TTC549 (cell line): ENCODE measurements around the gene CH25H.
A peak's percentile ranks its signal among the peaks of the same experiment; 100 is the strongest.
"Not testable (repeated sequence)": the region's sequence is repeated elsewhere in the genome, so short reads cannot be mapped to it uniquely, and the experiment has no call there.

ENCODE experiments used
- FAIRE-seq: peaks from 2 replicates; lab custom pipeline; 2012; peaks lifted over from hg19 to GRCh38; lab: Jason Lieb, UNC

CH25H gene

GRCh38 chr10:89207181-89207800, at the start of gene CH25H:
Gene CH25H (minus strand): TSS chr10:89207317. CDS start chr10:89207292, 25 bp downstream.
- FAIRE-seq = no peak

GRCh38 chr10:89256340-89256739, 49.2 kb upstream of the CH25H start:
- no peak for FAIRE-seq

GRCh38 chr10:89255793-89256192, 48.7 kb upstream of the CH25H start:
- FAIRE-seq = no peak

- not testable (repeated sequence) for FAIRE-seq
Measured at GRCh38 chr10:89255091-89255579, 48.0 kb upstream of the CH25H start.

- FAIRE-seq = no peak
Measured at GRCh38 chr10:89252225-89252585, 45.1 kb upstream of the CH25H start.

- peak; percentile 89 for FAIRE-seq
Measured at GRCh38 chr10:89251409-89252224, 44.5 kb upstream of the CH25H start, which contains the start of gene LIPA. Gene LIPA (minus strand): TSS chr10:89251775. CDS start chr10:89247648, 4,127 bp downstream.

DNA sequence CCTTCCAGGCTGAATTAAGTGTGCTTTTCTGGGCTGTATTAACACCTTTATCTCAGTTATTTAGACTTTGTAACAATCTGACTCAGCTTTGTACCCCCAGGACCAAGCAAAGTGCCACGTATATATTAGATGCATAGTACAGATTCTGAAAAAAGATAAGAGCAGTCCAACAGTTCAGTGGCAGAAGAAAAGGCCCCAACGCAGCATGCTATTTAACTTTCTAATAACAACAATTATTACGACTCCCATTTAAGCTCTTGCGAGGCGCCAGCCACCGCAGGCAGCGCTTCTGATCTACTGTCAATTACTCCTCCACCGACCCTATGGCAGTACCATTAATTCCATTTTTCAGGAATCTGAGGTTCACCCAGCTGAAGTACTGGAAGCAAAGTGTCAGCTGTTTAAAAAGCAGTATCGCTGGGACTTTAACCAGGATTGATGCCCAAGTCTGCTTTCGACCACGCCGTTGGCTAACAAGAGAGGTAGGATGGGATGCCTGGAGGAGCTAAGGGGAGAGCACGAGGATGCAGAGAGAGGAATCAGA, 43.8 kb upstream of the CH25H start:
- no peak for FAIRE-seq

GRCh38 chr10:89248990-89249389, 41.9 kb upstream of the CH25H start:
- no peak for FAIRE-seq

DNA sequence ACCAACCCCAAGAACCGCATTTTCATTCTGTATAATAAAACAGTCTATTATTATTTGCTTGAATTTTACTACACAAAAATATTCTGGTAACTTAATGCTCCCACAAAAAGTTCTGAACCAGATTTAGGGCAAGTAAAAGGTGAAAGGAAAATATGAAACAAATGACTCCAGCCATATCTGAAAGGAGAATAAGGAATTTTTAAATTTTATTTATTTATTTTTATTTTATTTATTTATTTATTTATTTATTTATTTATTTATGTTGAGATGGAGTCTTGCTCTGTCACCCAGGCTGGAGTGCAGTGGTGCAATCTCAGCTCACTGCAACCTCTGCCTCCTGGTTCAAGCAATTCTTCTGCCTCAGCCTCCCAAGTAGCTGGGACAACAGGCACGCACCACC, 40.5 kb upstream of the CH25H start:
- not testable (repeated sequence) for FAIRE-seq

DNA sequence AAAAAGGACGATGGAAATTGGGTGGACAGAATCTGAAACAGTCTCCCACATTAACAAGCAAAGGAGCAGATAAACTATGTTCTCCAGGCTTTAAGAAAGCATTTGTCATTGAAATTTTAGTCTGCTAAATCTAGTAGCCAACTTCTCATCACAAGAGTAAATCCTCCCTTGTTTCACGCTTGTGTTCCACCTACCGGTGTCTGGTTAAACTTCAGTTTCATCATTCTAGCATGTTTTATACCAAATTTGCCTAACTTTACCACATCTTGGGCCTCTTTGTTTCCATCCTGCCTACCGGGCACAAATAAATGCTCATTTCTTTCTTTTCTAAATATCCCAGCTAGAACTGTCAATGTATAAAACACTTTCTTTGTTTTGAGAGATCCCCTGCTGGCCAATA, 38.7 kb upstream of the CH25H start:
- no peak for FAIRE-seq

- FAIRE-seq = no peak
Measured at GRCh38 chr10:89242840-89243568, 35.9 kb upstream of the CH25H start.

DNA sequence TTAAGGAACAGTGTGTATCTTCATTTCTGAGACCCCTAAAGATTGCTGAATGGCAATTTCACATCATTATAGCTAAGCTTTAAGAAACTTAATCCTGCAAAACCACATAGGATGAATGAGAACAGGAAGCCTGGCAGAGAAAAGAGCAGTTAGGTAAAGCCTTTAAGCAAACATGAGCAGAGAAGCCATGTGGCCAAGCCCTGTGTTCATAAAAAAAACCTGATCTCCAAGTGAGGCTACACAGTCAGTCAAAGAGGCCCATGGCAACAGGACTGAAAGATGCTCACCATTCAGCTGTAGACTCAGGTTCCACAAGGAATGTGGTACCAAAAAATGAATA, 35.2 kb upstream of the CH25H start:
- FAIRE-seq = no peak

DNA sequence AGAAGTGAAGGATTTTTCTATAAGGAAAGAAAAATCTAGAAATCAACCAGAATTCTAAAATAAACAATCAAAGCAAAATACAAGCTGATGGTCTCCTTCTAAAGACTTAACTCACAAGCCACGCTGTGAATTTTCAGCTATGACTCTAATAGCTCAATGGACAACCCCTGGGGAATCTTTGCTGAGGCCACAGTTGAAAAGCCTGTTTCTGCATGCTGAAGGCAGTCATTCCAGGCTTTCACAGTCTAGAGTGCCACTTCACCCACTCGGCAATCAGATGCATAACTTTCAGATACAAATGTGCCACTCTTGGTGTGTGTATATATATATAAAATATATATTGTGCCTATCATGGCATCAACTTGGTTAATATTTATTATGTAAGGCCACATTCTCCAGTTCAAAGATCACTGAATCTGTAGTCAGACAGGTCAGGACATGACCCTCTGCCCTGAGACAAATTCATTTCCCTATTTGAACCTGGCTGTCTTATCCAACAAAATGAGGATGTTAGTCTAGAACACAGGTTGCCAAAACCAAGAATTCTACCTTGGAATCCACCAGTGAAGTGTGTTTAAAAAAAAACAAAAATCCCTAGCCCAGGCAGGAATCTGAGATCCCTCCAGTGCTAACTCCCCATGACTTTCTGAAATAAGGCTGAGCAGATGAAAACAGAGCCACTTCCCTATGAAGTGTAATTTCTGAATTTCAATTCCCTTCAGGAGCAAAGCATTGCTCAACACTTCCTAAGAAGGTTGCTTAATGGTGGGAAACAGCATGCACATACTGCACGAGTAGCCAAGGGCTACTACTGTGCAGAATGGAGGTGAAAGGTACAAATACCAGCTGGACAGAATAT, 34.6 kb upstream of the CH25H start:
- no peak for FAIRE-seq

DNA sequence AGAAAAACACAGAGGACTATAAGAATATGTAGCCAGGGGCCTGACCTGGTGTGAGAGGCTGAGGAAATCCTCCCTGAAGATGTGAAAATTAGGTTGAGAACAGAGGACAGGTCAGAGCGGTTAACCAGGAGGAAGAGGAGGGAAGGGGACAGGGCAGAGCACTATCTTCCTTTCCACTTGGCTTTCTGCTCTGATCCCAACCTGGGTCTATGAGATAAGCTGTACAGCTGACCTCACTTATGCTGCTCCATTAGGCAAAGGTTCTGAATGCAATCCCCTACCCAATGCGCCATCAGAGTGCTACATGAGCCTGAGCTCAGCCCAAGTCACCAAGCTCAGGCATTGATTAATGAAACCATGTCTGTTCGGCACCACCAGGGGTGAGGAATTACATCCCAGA, 33.9 kb upstream of the CH25H start:
- no peak for FAIRE-seq

DNA sequence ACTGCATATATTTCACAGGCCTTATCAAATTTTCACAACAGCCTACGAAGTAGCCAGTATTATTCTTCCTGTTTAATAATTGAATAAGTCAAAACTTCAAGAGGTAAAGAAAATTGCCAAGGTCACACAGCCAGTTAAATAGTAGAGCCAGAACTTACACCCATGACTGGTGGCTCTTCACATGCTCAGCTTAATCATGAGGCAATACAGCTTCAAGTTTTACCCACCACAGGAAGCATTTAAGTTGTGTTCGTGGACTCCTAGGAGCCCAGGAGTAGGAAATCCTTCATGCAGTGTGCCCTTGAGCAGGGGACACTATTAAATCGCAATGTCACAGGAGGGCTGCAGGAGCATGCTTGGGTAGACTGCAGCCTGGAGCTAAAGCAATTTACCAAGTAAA, 33.4 kb upstream of the CH25H start:
- no peak for FAIRE-seq

DNA sequence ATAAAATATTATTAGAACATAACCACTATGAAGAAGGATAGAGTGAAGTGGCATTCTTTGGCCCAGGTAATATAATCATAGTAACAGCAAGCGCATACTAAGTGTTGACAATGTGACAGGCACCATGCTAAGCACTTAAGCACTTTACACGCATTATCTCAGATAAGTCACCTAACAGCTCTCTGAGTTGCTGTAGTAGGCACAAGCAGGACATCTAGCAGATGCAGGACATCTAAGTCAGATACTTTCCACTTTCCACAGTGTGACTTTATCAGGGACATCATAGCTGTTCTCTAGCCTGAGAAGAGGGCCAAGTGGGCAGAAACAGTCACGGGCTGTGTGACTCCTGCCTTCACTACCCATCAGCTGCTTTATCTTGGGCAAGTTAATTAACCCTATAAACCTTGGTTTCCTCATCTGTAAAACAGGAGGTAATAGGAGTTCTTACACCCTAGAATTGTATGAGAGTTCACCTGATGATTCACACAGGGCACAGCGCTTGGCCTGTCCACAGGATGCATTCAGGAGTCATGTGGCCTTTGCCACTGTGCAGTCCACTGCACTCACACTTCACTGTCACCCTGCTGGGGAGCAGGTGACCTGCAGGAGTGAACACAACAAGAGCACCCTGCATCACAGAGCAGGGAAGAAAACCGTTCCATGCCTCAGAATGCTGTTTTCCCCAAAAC, 32.0 kb upstream of the CH25H start:
- FAIRE-seq = no peak

DNA sequence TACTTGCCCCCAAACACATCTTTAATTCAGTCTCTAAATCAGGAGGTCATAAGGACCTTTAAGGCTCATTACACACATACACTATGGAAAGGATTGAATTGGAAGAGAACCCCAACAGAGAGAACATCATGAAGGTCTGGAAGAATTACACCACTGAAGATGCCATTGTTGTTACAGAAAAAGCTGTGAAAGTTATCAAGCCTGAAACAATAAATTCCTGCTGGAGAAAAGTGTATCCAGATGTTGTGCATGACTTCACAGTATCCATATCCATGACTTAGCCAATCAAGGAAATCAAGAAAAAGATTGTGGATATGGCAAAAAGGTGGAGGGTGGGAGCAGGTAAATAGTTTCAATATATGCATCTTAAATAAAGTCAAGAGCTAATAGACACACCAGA, 30.7 kb upstream of the CH25H start:
- FAIRE-seq = no peak

- FAIRE-seq = no peak
Measured at GRCh38 chr10:89236226-89236797, 29.2 kb upstream of the CH25H start.

DNA sequence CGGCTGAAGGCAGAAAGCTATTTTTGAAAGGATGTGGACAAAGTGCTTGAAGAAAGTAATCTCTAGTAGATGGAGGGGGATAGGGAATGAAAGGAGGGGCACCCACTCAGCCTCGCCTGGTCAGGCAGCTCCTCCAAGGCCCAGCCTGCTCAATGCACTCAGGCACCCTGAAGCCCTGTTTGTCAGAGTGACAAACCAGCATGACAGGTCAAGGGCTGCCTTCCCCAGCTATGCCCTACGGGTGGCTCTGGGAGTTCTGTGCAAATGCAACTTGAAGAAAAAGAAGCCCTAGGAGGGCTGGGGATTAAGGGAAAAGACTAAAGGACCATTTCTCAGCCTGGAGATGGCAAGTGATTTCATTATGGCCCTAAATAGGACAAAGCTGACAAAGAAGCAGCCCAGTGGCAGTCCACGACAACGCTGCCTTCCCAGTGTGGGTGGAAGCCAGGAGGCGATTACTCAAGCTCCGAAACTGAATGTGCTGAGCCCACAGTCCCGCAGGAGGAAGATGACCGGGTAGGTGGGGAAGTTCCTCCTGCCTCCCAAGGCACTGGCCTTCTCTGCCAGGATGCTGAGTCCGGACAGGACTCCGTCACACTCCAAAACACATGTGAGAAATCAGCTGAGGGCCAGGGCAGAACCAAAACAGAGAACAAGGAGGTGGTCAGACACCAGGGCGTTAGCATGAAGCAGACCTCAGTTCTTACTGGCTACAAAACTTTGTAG, 28.1 kb upstream of the CH25H start:
- no peak for FAIRE-seq

DNA sequence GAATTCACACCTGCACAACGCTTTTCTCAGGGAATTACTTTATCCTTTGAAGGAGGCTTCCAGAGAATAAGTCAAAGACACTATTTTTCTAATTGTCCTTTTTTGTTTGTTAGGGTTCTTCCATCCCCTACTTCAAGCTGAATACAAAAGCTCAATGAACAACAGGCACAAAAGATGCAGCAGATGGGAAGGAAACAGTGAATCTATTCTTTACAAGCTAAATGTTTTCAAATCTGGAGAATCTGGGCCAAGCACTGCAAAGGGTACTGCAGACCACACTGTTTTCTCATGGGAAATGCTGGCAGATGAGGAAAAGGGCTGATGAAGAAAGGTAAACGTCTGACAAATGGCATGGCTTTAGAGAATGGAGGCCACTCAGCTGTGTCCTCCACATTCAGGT, 25.9 kb upstream of the CH25H start:
- no peak for FAIRE-seq
